ENCODE measurements around the gene LTBR.
"Not testable (repeated sequence)": the region's sequence is repeated elsewhere in the genome, so short reads cannot be mapped to it uniquely, and the experiment has no call there.

Gene LTBR

GRCh38 chr12:6386491-6386890 is 2.5 kb downstream of the LTBR start:
- DNase-seq, result no peak

DNA sequence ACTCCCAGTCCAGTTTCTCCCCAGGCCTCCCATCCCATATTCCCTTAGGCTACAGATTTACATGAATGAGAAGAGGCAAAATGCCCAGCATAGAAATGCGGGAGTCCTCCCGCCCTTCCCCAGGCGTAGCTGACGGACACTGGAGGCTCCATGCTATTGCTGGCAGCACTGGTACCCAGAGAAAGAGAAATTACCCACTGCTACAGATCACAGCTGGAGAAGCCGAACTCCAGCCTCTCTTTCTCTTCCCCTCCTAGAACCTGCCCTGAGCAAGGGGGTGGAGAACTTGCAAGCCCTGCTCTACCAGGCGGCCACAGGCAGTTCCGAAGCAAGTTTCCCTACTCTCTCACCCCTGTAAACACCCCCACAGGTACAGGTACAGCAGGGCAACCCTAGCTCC is 3.6 kb downstream of the LTBR start:
- DNase-seq, result no peak

DNA sequence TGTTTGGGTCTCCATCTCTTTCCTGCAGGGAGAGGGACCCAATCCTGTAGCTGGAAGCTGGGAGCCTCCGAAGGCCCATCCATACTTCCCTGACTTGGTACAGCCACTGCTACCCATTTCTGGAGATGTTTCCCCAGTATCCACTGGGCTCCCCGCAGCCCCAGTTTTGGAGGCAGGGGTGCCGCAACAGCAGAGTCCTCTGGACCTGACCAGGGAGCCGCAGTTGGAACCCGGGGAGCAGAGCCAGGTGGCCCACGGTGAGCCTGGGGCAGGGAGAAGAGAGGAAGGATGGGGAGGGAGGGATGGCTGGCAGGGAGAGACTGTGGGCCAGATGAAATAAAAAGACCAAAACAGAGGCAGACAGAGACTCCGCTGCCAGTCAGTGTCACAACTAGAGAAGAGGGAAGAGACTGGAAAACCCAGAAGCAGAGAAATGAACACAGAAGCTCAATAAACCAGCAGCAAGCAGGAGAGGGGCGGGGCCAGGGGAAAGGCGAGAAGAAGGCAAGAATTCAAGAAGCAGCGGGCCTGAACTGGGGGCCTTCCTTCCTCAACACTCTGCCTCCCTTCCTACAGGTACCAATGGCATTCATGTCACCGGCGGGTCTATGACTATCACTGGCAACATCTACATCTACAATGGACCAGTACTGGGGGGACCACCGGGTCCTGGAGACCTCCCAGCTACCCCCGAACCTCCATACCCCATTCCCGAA is 6.3 kb downstream of the LTBR start:
- DNase-seq, result no peak

GRCh38 chr12:6391013-6391412 is 7.1 kb downstream of the LTBR start:
- DNase-seq, result no peak

GRCh38 chr12:6392504-6392903 is 8.5 kb downstream of the LTBR start:
- DNase-seq, result peak; percentile 48

- DNase-seq, result no peak
Measured at GRCh38 chr12:6393109-6393508, 9.1 kb downstream of the LTBR start.

DNA sequence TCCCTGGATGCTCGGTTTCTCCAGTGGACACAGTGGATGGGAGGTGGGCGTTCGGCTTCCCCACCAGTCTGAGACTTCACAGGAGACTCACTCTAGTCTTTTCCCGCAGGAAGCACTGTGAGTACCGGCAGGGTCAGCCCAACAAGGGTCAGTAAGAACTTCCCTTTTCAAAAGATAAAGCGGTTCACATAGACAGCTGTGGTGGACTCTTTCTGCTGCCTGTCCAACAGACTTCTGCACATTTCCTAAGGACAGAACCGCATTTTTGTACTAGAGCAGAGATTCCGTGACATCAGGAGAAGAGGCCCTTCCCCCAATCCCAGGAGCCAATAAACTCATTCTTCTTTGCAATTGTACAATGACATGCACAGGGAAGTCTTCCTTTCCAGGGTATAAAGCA is 10.4 kb downstream of the LTBR start:
- peak; percentile 80 for DNase-seq

GRCh38 chr12:6396031-6396430 is 12.1 kb downstream of the LTBR start:
- no peak for DNase-seq

- no peak for DNase-seq
Measured at GRCh38 chr12:6399884-6400644, 16.1 kb downstream of the LTBR start.

DNA sequence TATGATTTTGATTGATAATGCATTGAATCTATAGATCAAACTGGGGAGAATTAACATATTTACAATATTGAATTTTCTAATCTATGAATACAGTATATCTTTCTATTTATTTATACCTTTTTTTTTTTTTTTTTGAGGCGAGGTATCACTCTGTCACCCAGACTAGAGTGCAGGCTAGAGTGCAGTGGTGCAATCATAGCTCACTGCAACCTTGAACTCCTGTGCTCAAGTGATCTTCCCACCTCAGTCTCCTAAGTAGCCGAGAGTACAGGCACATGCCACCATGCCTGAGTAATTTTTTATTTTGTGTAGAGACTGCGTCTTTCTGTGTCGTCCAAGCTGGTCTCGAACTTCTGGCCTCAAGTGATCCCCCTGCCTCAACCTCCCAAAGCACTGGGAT is 20.4 kb downstream of the LTBR start:
- DNase-seq, result no peak

DNA sequence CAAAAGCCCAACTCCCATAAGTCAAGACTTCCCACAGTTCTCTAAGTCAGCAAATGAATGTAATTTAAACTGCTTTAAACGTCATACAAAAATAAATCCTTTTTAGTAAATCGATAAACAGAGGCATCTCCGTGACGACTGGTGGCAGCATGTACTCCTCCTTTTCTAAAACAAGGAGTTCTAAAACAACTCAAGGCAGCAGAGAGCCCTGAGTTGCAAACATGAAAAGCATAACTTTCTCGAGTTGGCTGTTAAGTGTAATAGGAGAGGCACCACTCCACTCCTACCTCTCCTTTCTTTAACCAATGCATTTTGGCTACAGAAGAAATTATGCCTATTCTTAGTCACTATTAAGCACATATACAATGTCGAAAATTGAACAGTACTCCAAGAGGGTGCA is 22.0 kb downstream of the LTBR start:
- no peak for DNase-seq

DNA sequence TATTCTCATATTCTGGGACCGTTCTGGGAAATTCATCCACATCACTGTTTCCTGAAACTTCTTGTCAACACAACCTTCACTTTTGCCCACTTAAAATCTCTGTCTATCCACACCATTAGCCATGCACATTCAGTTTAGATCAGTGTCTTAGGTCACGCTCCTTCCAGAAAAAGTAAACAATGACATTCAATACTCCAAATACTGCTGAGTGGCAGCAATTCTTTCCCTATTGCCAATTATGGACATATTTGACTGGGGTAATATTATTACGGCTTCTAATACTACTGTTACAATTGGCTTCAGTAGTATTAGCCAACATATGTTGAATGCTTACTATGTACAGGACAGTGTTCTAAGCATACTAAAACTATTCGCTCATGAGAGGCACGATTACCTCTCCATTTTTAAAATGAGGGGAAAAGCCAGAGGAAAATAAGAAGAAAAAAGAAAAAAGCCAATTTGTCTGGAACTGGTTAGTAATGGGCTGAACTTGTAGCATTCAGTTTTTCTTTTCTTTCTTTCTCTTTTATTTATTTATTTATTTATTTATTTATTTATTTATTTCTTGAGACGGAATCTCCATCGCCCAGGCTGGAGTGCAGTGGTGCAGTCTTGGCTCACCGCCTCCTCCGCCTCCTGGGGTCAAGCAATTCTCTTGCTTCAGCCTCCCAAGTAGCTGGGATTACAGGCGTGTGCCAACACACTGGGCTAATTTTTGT is 23.4 kb downstream of the LTBR start:
- no peak for DNase-seq

DNA sequence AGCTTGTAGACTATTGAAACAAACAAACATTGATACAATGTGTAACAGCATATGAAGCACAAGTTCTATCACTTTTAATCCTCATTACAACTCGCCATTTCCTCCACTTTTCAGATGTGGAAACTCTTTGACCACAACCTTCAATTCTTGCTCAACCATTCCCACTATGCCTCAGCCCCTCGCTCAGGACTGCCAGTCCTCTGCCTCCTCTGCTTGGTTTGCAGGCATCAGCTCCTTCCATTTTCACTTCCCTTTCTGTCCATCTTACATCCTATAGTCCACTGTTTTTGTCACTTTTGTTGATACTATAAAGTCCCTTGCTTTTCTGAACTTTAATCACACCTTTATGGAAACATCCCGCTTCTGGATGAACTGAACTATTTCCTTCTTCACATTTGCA is 32.6 kb downstream of the LTBR start:
- peak; percentile 98 for DNase-seq

GRCh38 chr12:6418796-6419195 is 34.8 kb downstream of the LTBR start:
- no peak for DNase-seq

DNA sequence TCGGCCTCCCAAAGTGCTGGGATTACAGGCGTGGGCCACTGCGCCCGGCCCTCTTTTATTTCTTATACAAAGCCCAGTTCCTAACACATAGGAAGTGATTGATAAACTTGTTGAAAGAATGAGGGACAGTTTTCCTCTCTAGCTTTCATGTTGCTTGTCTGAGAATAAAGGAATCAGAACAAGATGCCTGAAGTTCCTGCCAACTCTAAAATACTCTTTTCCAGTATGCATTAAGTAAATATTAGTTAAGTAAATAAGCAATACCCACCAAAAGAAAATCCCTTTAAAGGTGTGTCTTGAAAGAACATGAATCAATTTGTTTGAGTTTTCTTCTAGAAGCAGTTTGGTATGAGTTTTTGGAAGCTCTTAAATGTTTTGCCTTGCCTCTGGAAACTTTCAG is 36.4 kb downstream of the LTBR start:
- no peak for DNase-seq

- DNase-seq, result peak; percentile 88
Measured at GRCh38 chr12:6423267-6424007, 39.5 kb downstream of the LTBR start.

DNA sequence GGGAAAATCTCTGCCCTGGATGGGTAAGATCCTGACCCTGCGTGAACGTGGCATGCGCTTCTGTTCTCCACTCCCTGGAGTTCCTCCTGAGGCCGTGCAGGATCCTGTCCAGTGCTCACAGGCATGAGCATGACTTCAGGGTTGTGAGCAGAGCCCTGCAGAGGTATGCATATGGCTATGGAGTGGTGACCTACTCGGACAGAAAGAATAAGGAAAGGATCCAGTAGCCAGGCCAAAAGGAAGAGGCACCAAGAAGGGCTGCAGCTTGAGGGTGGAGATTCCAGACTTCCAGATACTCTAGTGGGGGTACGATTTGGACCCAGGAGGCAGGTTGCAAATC is 40.0 kb downstream of the LTBR start:
- no peak for DNase-seq

DNA sequence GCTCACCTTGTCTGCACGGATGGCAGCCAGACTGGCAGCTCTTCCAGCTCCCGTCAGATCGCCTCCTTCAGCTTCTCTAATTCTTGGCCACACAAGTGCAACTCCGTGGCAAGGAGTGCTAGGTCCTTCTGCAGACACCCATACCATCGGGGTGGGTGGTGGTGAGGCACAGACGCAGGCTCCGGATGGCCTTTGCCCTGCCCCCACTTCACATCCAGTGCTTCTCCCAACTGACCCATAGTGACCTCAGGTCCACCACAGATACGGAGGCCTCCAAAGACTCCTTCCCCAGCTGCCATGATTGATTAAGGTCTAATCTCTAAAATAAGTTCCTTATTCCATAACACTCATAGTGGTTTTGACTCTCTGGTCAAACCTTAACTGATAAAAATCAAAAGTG is 40.9 kb downstream of the LTBR start:
- peak; percentile 31 for DNase-seq

DNA sequence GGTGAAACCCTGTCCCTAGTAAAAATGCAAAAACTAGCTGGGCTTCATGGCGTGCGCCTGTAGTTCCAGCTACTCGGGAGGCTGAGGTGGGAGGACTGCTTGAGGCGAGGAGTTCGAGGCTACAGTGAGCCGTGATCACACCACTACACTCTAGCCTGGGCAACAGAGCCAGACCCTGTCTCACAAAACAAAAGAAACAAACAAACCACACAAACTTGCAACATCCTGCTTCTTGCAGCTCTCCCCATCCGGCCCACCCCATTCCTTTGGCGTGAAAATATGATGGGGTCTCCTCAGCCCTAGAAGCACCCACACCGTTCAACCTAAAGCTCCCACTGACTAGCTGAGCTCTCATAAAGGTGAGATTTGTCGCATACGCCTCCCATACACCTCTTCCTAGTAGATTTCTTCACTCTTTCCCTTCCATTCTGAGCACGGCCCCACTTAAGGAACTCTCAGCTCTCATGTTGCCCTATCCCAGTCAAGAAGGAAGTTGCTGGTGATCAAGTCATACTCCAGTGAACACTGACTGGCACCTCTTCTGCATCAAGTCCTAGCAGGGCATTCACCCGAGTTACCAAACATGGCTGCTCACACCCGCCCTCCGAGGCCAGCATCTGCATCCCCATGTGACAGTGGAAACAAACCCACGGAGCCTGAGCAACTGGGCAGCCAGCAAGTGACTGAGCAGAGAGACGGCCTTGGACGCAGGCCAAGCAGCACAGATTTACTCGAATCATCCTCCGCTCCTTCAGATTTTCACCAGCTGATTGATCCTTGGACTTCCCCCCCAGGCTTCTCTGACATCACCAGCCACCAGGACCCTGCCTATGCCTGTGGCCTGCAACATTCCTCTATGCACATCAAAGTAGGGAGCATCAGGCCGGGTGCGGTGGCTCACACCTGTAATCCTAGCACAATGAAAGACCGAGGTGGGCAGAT is 41.9 kb downstream of the LTBR start:
- DNase-seq, result no peak

DNA sequence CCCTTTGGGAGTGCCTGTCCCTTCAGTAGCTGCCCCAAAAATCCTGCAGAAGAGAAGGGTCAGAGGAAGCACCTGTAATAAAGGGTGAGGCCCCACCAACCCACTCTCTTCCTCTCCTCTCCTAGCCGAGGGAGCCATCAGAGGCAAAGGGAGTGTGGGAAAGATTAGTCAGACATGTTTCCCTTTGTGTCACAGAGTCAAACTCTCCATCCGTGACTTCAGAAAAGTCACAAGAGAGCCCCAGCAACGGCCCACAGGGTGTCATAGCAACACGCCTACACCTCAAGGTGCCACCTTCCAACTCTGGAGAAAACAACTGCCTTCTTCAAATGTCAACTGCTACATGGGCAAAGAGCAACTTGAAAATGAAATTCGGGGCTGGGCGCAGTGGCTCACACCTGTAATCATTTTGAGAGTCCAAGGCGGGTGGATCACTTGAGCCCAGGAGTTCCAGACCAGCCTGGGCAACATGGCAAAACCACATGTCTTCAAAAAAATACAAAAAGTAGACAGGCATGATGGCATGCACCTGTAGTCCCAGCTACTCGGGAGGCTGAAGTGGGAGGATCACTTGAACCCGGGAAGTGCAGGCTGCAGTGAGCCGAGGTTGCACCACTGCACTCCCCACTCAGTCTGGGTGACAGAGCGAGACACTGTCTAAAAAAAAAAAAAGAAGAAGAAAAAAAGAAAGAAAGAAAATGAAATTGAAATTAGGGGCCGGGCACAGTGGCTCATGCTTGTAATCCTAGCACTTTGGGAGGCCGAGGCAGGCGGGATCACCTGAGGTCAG is 43.1 kb downstream of the LTBR start:
- no peak for DNase-seq

DNA sequence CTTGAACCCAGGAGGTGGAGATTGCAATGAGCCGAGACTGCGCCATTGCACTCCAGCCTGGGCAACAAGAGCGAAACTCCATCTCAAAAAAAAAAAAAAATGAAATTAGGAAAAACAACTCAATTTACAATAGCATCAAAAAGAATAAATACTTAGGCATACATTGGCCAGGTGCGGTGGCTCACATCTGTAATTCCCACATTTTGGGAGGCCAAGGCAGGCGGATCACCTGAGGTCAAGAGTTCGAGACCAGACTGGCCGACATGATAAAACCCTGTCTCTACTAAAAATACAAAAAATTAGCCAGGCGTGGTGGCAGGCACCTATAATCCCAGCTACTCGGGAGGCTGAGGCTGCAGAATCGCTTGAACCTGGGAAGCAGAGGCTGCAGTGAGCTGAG is 43.8 kb downstream of the LTBR start:
- DNase-seq, result not testable (repeated sequence)
